Mucosa of rectum (tissue), 2 donors: Measurements from ENCODE around the gene ANKHD1.

ENCODE experiments used
- H3K27ac ChIP-seq, 2 donors: one replicate each; pipeline ENCODE4 v1.7.0; 2013; ENCODE audit warnings: inconsistent platforms in 2 of 2, low read depth in 2 of 2, low read length in 2 of 2
- H3K27me3 ChIP-seq, 2 donors: one replicate each; pipeline ENCODE4 v1.7.0; 2013; ENCODE audit warnings: low read length in 2 of 2; ENCODE audit not compliant: control insufficient read depth in 2 of 2, insufficient read depth in 2 of 2
- H3K36me3 ChIP-seq, 2 donors: one replicate each; pipeline ENCODE4 v1.7.0; 2013; ENCODE audit warnings: low read length in 2 of 2; ENCODE audit not compliant: control insufficient read depth in 2 of 2, insufficient read depth in 2 of 2
- H3K4me1 ChIP-seq, 2 donors: one replicate each; pipeline ENCODE4 v1.7.0; 2013; ENCODE audit warnings: low read length in 2 of 2, mild to moderate bottlenecking in 1 of 2; ENCODE audit not compliant: control insufficient read depth in 2 of 2, insufficient read depth in 2 of 2
- H3K4me3 ChIP-seq, 2 donors: one replicate each; pipeline ENCODE4 v1.7.0; 2013; ENCODE audit warnings: low read length in 2 of 2
- H3K9ac ChIP-seq, 2 donors: one replicate each; pipeline ENCODE4 v1.7.0; 2013; ENCODE audit warnings: low read length in 2 of 2, low read depth in 1 of 2, mild to moderate bottlenecking in 1 of 2
- H3K9me3 ChIP-seq, 2 donors: one replicate each; pipeline ENCODE4 v1.7.0; 2013; ENCODE audit warnings: low read length in 2 of 2; ENCODE audit not compliant: control insufficient read depth in 2 of 2
- donor health status: healthy.
- donor health status: Normal muscosa, but diverticular disease.

Gene ANKHD1

GRCh38 chr5:140549237-140550144 is 147.9 kb downstream of the ANKHD1 start:
- H3K9me3 ChIP-seq: no peaks in the 10 kb centered on the region
- H3K4me3 ChIP-seq: no peak overlapping the region
- peak overlapping the region; percentile 99 to 100 for H3K27ac ChIP-seq
- H3K4me1 ChIP-seq: peaks cover 39 to 43% of the 10 kb centered on the region in 2 donors
- no peaks in the 10 kb centered on the region for H3K27me3 ChIP-seq
- peak overlapping the region in 1 of 2 donors; percentile 96 for H3K9ac ChIP-seq
- H3K36me3 ChIP-seq: peaks cover 30 to 35% of the 10 kb centered on the region in 2 donors

- Histone ChIP-seq H3K9ac (peak overlapping the region in 1 of 2 donors; percentile 96), H3K36me3 (peaks cover 24 to 33% of the 10 kb centered on the region in 2 donors), H3K4me1 (peaks cover 40 to 44% of the 10 kb centered on the region in 2 donors), H3K27ac (peak overlapping the region; percentile 99 to 100), H3K27me3 (no peaks in the 10 kb centered on the region), H3K4me3 (no peak overlapping the region), H3K9me3 (no peaks in the 10 kb centered on the region)
Observed at GRCh38 chr5:140550147-140551079, 148.8 kb downstream of the ANKHD1 start.

- Histone ChIP-seq H3K9ac (no peak overlapping the region), H3K4me3 (no peak overlapping the region), H3K36me3 (peaks cover 24 to 33% of the 10 kb centered on the region in 2 donors), H3K27ac (no peak overlapping the region), H3K9me3 (no peaks in the 10 kb centered on the region), H3K4me1 (peaks cover 38 to 42% of the 10 kb centered on the region in 2 donors), H3K27me3 (no peaks in the 10 kb centered on the region)
Observed at GRCh38 chr5:140551872-140552271, 150.2 kb downstream of the ANKHD1 start.

- peaks cover 21 to 31% of the 10 kb centered on the region in 2 donors for H3K4me1 ChIP-seq
- peaks cover 24 to 33% of the 10 kb centered on the region in 2 donors for H3K36me3 ChIP-seq
Observed at GRCh38 chr5:140553657-140554056, 152.0 kb downstream of the ANKHD1 start.

GRCh38 chr5:140554454-140554853 is 152.8 kb downstream of the ANKHD1 start:
- no peaks in the 10 kb centered on the region for H3K9me3 ChIP-seq
- H3K27me3 ChIP-seq: no peaks in the 10 kb centered on the region
- peaks cover 13 to 23% of the 10 kb centered on the region in 2 donors for H3K4me1 ChIP-seq
- H3K36me3 ChIP-seq: peaks cover 24 to 28% of the 10 kb centered on the region in 2 donors
- H3K9ac ChIP-seq: no peak overlapping the region
- no peak overlapping the region for H3K4me3 ChIP-seq
- H3K27ac ChIP-seq: no peak overlapping the region

More at GRCh38 chr5:140553657-140554056, 152.0 kb downstream of the ANKHD1 start:
- Histone ChIP-seq H3K9me3 (no peaks in the 10 kb centered on the region), H3K27me3 (no peaks in the 10 kb centered on the region), H3K9ac (no peak overlapping the region), H3K27ac (no peak overlapping the region), H3K4me3 (no peak overlapping the region)

GRCh38 chr5:140555747-140556312 is 154.2 kb downstream of the ANKHD1 start:
- Histone ChIP-seq H3K27ac (no peak overlapping the region), H3K4me1 (peaks cover 9 to 17% of the 10 kb centered on the region in 2 donors), H3K9ac (peak overlapping the region in 1 of 2 donors; percentile 89), H3K4me3 (peak overlapping the region; percentile 82 to 85), H3K9me3 (no peaks in the 10 kb centered on the region), H3K36me3 (peaks cover 16% of the 10 kb centered on the region in 2 donors), H3K27me3 (no peaks in the 10 kb centered on the region)

- H3K4me3 ChIP-seq: peak overlapping the region; percentile 82 to 85
Observed at GRCh38 chr5:140556438-140556837, 154.8 kb downstream of the ANKHD1 start.

GRCh38 chr5:140557136-140557805 is 155.6 kb downstream of the ANKHD1 start, which contains the start of gene SRA1:
TSS of gene SRA1 (minus strand) at chr5:140557473. CDS start at chr5:140557452, 21 bp downstream.
- Histone ChIP-seq H3K27ac (peak within 1 kb of the TSS; percentile 73 to 86), H3K4me1 (peaks cover 9 to 17% of the 10 kb centered on the region in 2 donors), H3K36me3 (peaks cover 3 to 9% of the 10 kb centered on the region in 2 donors)

More at GRCh38 chr5:140556438-140556837, 154.8 kb downstream of the ANKHD1 start:
- peak overlapping the region; percentile 85 to 89 for H3K9ac ChIP-seq
- peaks cover 10 to 15% of the 10 kb centered on the region in 2 donors for H3K36me3 ChIP-seq
- H3K9me3 ChIP-seq: no peaks in the 10 kb centered on the region
- no peaks in the 10 kb centered on the region for H3K27me3 ChIP-seq
- H3K27ac ChIP-seq: peak overlapping the region in 1 of 2 donors; percentile 86
- peaks cover 9 to 17% of the 10 kb centered on the region in 2 donors for H3K4me1 ChIP-seq

GRCh38 chr5:140557965-140558364 is 156.3 kb downstream of the ANKHD1 start:
- H3K36me3 ChIP-seq: peaks cover 3 to 9% of the 10 kb centered on the region in 2 donors
- H3K9ac ChIP-seq: peak overlapping the region; percentile 85 to 89
- no peaks in the 10 kb centered on the region for H3K9me3 ChIP-seq
- no peaks in the 10 kb centered on the region for H3K27me3 ChIP-seq
- peak overlapping the region in 1 of 2 donors; percentile 82 for H3K4me3 ChIP-seq
- peak overlapping the region; percentile 73 to 86 for H3K27ac ChIP-seq
- peaks cover 9 to 17% of the 10 kb centered on the region in 2 donors for H3K4me1 ChIP-seq

More at GRCh38 chr5:140557136-140557805, 155.6 kb downstream of the ANKHD1 start, which contains the start of gene SRA1:
- Histone ChIP-seq H3K4me3 (peak within 1 kb of the TSS; percentile 82 to 85), H3K27me3 (no peaks in the 10 kb centered on the region), H3K9ac (peak within 1 kb of the TSS; percentile 85 to 89), H3K9me3 (no peaks in the 10 kb centered on the region)
